ENCODE data around the gene SLC66A2. TPM values are rescaled to one million over a fixed set of nuclear protein-coding genes. Genes with fewer than 3 reads are reported as not detected.
"Not testable (repeated sequence)": the region's sequence is repeated elsewhere in the genome, so short reads cannot be mapped to it uniquely, and the experiment has no call there.

The SLC66A2 gene
- total RNA-seq, 1 experiment from 2014 or later = 53.1 TPM

DNA sequence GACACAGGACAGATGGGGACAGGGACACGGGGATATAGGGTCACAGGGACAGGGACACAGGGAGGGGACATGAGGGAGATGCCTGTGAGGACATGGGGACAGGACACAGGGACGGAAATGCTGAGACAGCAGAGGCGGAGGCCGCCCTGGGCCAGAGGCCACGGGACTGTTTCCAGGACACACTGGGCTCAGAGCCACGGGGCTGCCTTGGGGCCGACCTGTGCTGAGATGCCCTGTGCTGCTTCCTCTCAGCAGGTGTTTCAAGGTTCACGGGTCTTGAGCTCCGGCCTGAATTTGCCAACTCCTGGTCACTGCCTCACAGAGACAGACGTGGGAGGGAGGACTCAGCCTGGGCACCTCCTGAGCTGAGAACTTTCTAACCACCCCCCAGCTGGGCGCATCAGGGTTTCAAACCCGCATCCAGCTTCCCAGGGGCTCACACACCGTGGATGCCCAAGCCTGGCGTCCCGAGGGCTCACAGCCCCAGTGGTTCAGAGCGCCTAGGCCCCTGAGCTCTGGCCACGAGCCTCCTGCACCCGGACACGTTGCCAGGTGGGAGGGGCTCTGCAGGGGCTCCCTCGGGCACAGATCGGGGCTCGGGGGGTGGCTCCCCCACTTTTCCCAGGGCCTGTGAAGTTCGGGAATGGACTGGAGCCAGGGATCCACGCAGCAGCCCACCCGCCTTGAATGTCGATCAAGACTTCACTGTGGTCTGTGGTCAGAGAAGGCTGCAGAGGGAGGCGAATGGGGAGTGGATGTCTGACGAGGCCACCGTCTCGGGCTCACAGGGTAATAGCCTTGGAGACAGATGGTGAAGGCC lies 64.1 kb downstream of the SLC66A2 start:
- DNase-seq = no peak
- Histone ChIP-seq H3K27me3 (no peaks in the 10 kb centered on the region), H3K4me3 (no peak overlapping the region), H3K9me3 (peaks cover 29% of the 10 kb centered on the region), H3K36me3 (no peaks in the 10 kb centered on the region)

DNA sequence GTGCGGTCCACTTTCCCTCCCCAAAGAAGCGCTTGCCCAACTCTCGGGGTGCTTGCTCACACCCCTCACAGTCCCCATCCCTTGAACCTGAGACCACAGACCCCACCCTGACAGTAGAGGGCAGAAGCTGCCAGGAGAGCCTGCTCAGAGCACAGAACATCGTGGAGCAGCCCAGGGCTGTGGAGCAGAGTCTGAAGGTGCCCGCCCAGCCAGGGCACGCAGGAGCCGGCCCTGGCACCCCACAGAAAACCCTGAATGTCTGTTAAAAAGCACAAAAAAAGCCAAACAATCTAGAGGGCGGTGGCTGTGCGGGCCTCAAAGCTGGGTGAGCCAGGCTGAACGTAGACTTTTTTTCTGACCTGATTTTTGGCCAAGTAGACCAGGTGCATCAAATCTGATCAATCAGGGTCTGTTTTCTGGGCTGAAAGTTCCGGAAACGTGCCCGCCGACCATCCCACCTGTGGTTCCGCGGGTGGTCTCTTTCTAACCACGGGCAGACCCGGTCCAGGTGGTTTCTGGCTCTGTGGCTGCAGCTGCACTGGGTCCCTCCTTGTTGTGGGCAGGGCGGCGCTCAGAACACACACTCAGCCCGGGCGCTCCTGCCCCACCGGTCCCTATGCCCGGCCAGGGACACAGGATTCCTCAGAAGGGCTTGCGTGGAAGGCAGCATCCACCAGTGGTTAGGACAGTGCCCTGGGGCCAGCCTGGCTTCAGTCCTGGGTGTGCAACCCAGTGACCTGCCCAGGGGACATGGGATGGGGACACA lies 66.3 kb downstream of the SLC66A2 start:
- H3K4me3 ChIP-seq = no peak overlapping the region
- no peaks in the 10 kb centered on the region for H3K27me3 ChIP-seq
- peaks cover 16% of the 10 kb centered on the region for H3K9me3 ChIP-seq
- no peaks in the 10 kb centered on the region for H3K36me3 ChIP-seq
- DNase-seq = no peak

DNA sequence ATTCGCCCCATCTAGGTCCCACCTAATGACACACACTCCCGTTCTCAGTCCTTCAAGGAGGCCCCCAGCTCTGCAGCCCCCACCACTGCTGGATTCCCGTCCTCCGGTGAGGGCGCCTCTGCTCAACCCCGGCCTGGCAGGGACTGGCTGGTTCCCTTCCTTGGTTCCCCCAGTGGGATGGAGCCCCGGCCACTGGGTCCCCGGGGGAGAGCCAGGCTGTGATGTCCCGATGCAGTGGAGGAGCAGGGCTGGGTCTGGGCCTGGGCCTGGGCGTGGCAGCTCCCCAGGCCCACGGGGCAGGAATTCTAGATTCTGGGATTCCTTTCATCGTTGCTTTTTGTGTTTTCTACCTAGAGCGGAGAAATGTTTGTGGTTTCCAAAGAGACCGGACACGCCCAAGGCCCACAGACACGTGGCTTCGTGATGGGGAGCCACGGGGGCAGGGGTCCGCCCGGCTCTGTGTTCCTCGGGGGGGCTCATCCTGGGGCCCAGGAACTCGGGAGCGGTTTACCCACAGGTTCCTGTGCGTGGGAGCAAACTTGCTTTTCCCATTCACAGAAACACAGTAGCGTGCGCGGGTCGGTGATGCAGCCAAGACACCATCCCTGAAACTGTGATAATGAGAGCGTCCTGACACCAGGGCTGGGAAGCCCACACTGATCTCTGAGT lies 67.0 kb downstream of the SLC66A2 start:
- Histone ChIP-seq H3K27me3 (no peaks in the 10 kb centered on the region), H3K4me3 (no peak overlapping the region), H3K36me3 (no peaks in the 10 kb centered on the region), H3K9me3 (peaks cover 9% of the 10 kb centered on the region)
- no peak for DNase-seq

DNA sequence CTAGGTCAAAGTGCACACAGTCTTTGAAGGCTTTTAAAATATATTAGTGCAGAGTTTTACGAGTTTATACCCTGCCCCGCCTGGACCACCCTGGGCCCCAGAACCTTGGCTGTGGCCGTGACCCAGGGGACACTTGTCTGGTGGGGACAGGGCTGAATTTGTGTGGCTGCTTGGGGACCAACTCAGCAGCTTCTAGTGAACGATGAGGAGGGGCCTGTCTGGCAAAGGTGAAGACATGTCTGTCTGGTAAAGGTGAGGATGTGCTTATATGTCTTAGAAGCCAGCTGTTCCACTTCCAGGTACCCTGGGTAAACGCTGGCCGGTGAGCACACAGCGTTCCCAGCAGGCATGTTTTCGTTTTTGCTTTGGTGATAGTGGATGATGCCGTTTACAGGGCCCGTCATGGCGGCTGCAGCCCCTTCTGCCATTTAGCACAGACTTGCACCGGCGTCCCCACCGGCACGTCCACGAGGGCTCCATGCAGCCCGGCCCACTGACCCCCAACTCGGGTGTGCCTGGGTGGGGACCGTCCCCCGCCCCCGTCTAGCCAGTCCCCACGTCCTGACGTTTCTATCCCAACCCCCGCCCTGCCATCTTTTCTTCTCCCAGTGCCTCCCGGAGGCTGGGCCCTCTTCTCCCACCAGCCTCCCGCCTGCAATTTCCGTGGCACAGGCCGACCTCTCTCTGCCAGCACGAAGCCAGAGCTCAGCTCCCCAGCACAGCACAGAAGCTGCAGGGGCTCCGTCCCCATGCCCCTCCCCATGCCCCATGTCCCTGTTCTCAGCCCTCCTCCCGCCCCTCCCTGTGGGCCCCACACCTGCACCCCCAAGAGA lies 67.8 kb downstream of the SLC66A2 start:
- H3K27me3 ChIP-seq = no peaks in the 10 kb centered on the region
- H3K4me3 ChIP-seq = no peak overlapping the region
- H3K9me3 ChIP-seq = 0 out of 2 replicates have a peak, but pooled peaks cover 3% of the 10 kb centered on the region
- DNase-seq = no peak
- no peaks in the 10 kb centered on the region for H3K36me3 ChIP-seq

DNA sequence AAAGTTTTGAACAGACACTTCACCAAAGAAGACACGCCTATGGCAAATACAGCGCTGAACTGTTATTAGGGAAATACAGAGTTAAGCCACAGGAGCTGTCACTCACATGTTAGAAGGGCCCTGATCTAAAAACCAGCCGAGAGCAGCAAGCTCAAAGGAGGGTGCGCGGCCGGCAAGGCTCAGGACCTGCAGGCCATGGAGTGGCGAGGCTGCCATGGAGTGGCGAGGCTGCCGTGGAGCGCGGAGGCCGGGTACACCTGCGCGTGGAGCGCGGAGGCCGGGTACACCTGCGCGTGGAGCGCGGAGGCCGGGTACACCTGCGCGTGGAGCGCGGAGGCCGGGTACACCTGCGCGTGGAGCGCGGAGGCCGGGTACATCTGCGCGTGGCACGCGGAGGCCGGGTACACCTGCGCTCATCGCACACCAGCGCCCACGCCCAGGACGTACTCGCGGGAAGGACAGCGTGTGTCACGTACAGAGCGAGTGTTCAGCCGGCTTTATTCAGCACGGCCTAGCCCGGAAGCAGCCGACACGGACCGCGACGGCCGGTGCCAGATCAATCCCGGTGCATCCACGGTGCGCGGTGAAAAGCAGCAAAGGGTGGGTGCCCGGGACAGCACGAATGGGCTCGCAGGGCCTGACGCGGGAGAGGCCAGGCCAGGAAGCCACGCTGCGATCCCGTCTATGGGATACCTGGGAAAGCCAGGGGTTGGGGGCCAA lies 68.8 kb downstream of the SLC66A2 start:
- Histone ChIP-seq H3K36me3 (no peaks in the 10 kb centered on the region), H3K4me3 (no peak overlapping the region), H3K27me3 (no peaks in the 10 kb centered on the region), H3K9me3 (no peaks in the 10 kb centered on the region)
- DNase-seq = no peak

DNA sequence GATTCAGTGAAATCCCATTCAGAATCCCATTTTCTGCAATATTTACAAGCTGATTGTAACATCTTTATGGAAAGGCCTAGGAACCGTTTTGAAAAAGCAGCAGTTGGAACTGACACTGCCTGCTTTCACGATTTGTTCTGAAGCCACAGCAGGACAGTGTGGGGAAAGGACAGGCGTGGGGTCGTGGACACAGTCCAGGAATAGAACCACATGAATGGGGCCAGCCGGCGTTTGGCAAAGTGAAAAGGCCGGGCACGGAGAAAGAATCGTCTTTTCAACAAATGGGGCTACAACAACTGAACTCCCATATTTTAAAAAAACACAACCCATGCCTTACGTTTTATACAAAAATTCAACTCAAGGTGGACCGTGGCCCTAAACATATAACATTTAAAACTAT lies 69.8 kb downstream of the SLC66A2 start:
- H3K4me3 ChIP-seq = no peak overlapping the region
- no peaks in the 10 kb centered on the region for H3K36me3 ChIP-seq
- no peaks in the 10 kb centered on the region for H3K27me3 ChIP-seq
- H3K9me3 ChIP-seq = no peaks in the 10 kb centered on the region
- DNase-seq = no peak

DNA sequence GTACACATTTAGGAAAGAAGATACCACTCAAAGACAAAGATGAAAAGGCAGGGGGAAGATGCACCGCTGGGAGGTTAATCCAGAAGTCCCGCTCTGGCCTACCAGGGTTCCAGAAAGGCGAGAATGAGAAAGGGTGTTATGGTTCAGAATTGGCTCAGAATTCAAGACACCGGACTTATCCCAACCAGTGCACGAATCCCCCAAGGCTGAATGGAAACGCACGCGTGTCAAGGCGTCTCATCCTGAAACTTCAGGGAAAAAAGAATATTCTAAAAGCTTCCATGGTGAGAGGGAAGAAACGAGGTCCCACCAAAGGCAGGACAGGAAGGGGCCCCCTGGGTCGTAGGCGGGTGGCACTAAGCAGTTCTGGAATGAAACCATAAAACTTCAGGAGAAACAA lies 71.9 kb downstream of the SLC66A2 start:
- Histone ChIP-seq H3K27me3 (no peaks in the 10 kb centered on the region), H3K36me3 (no peaks in the 10 kb centered on the region), H3K4me3 (no peak overlapping the region), H3K9me3 (no peaks in the 10 kb centered on the region)
- no peak for DNase-seq

DNA sequence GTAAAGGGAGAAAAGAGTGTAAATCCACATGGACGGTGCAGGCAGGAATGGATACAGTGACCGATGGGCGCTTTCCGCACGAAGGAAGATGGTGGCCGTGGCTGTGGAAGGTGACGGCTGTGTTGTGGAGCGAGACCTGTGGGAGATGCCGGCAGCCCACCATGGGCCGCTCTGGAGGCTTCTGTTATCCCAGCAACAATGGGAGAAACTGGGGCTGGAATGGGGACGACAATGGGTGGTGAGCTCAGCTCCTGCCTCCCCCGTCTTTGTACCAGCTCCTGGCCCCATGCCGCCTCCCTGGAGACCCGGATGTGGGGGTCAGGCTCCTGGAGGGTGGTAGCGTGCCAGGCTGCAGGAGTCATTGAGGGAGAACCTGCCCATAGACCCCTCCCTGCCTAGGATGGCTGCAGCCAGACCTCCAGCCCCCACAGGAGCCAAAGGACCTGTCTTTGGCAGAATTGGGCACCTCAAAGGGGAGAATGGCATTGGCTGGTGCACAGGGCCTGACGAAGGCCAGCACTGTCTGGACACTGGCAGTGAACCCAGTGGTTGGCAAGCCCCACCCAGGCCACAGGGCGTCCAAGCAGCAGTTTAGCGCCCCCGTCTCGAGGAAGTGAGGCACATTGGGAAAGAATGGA lies 72.6 kb downstream of the SLC66A2 start:
- no peak for DNase-seq
- H3K27me3 ChIP-seq = no peaks in the 10 kb centered on the region
- H3K4me3 ChIP-seq = no peak overlapping the region
- H3K36me3 ChIP-seq = no peaks in the 10 kb centered on the region
- no peaks in the 10 kb centered on the region for H3K9me3 ChIP-seq

DNA sequence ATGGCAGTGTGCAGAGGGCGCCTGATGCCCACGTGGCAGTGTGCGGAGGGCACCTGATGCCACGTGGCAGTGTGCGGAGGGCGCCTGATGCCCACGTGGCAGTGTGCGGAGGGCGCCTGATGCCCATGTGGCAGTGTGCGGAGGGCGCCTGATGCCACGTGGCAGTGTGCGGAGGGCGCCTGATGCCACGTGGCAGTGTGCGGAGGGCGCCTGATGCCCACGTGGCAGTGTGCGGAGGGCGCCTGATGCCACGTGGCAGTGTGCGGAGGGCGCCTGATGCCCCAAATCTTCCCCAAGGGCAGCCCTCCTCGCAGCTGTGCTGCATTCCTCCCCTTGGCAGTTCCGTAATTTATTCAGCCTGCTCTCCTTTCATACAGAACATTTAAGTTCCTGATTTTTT lies 73.2 kb downstream of the SLC66A2 start:
- not testable (repeated sequence) for H3K9me3 ChIP-seq, H3K36me3 ChIP-seq, DNase-seq, H3K4me3 ChIP-seq, H3K27me3 ChIP-seq

DNA sequence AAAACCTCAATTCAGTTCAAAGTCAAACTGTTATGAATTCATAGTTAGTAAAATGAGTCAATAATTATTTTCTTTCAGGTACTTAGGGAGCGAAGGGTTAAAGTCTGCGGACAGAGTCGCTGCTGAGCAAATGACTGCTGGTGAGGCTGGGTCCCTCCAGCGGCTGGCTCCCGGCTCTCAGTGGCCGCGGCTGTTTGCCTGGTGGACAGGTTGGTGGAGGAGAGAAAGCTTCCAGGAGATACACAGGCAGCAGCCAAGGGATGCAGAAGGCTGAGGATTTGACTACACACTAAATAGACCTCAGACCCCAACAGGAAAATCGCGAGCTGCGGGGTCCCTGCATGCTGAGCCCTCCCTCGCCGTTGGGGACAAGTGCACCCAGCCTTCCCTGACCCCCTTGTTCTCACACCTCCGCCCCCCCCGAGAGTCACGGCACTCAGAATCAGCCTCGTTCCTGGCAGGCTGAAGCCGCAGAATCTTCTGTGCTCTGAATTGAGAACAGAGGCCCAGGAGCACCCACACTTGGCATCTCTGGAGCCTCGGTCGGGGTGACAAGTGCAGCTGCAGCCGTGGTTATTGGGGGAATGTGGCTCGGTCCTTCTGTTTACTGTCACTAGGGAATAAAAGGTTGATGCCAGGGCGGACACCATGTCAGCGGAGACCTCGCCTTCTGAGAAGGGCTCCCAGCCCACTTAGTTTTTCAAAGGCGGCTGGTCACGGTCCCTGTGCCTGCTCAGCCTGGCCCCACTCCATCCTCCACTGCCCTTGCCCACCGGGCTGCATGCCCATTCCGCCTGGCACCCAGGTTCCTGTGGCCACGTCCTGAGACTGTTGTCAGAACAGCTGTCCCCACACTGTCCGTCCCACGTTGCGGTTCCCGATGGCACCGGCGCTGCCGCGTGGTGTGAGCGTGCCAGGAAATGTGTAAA lies 74.0 kb downstream of the SLC66A2 start:
- no peaks in the 10 kb centered on the region for H3K36me3 ChIP-seq
- no peaks in the 10 kb centered on the region for H3K9me3 ChIP-seq
- H3K27me3 ChIP-seq = no peaks in the 10 kb centered on the region
- no peak for DNase-seq
- no peak overlapping the region for H3K4me3 ChIP-seq

DNA sequence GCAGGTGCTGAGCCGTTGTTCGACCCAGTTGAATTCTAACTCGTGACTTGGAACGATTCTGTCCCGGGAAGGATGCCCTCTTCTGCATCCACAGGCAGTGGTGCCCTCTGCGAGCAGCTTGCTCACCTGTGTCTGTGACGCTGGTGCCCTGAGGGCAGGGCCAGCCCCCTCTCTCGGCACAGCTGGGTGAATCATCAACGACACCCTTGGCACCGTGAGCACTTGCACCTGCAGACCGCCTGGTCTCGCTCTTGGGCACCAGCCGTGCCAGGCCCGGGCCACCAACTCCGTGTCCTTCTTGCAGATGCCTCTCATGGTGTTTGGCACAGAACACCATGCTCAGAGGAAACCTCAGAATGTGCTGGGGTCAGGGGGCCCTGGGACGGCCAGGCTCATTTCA lies 75.0 kb downstream of the SLC66A2 start:
- no peaks in the 10 kb centered on the region for H3K27me3 ChIP-seq

DNA sequence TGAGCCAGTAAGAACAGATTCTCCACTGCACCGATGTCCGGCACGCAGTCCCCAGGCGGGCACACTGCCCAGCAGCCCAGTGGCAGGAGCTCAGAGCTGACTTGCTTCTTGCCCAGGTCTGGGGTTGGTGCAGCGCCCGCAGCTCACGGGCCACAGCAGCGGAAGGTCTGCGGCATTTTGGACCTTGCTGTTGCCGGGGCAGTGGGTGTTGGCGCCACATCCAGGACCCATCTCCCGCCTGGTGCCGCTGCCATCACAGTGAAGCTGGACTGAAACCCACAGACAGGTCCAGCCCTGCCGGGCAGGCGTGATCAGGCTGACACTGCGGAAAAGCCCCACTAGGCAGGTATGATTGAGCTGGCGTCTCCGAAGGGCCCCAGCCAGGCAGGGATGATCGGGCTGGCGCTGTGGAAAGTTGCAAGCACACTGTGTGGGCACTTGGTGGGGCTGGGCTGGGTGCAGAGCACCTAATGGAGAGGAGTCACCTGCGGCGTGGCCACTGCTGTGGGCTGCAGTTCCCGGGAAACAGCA lies 75.5 kb downstream of the SLC66A2 start:
- H3K4me3 ChIP-seq = no peak overlapping the region
- H3K36me3 ChIP-seq = no peaks in the 10 kb centered on the region
- no peak for DNase-seq
- H3K27me3 ChIP-seq = no peaks in the 10 kb centered on the region
- H3K9me3 ChIP-seq = no peaks in the 10 kb centered on the region

More for the DNA sequence above, 75.0 kb downstream of the SLC66A2 start:
- Histone ChIP-seq H3K9me3 (no peaks in the 10 kb centered on the region), H3K36me3 (no peaks in the 10 kb centered on the region), H3K4me3 (no peak overlapping the region)
- DNase-seq = no peak

DNA sequence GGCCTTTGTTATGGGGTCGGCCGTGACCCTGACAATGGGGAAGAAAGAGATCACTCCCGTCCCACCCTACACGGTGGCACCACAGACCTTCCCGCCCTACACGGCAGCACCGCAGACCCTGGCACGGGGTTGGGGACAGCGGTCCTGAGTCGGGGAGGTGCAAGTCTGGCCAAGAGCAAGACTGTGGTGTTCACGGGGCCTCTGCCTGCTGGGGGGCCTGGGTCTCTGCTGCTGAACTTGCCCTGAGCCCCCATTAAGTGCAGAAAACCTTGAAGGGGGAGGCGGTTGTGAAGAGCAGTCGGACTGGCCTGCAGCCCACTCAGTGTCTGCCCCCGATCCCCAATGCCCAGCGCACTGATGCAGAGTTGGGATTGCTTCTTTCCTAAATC lies 75.9 kb downstream of the SLC66A2 start:
- no peak for DNase-seq
- no peaks in the 10 kb centered on the region for H3K9me3 ChIP-seq
- H3K4me3 ChIP-seq = no peak overlapping the region
- no peaks in the 10 kb centered on the region for H3K36me3 ChIP-seq
- no peaks in the 10 kb centered on the region for H3K27me3 ChIP-seq

All from MG63 (cell line).